H9 (cell line): ENCODE measurements around the gene PHTF2. TPM values are rescaled to one million over a fixed set of nuclear protein-coding genes. Genes with fewer than 3 reads are reported as not detected.

Experiments used
- DNase-seq: peaks from one replicate; pipeline ENCODE4 v3.0.0-alpha.2; 2017
- H2AFZ ChIP-seq: one replicate; pipeline ENCODE4 v1.6.1; 2013; ENCODE audit warnings: mild to moderate bottlenecking, low read length, control low read depth, moderate library complexity
- H2AK5ac ChIP-seq: 2 replicates; pipeline ENCODE4 v1.6.1; 2013; ENCODE audit warnings: low read length, control low read depth, mixed read lengths; ENCODE audit not compliant: insufficient read length
- H2BK120ac ChIP-seq: one replicate; pipeline ENCODE4 v1.6.1; 2013; ENCODE audit warnings: low read depth, mild to moderate bottlenecking, low read length, control low read depth, inconsistent platforms; ENCODE audit not compliant: poor library complexity, severe bottlenecking
- H2BK12ac ChIP-seq: 2 replicates; pipeline ENCODE4 v1.6.1; 2013; ENCODE audit warnings: low read length, control low read depth, mixed read lengths, low read depth; ENCODE audit not compliant: insufficient read length
- H2BK15ac ChIP-seq: 2 replicates; pipeline ENCODE4 v1.6.1; 2013; ENCODE audit warnings: low read depth, low read length, control low read depth
- H2BK20ac ChIP-seq: one replicate; pipeline ENCODE4 v1.6.1; 2013; ENCODE audit warnings: low read depth, mild to moderate bottlenecking, low read length, control low read depth, inconsistent platforms; ENCODE audit not compliant: poor library complexity, severe bottlenecking
- H2BK5ac ChIP-seq: 2 replicates; pipeline ENCODE4 v1.6.1; 2013; ENCODE audit warnings: low read length, control low read depth, mixed read lengths; ENCODE audit not compliant: insufficient read length
- H3K14ac ChIP-seq: 2 replicates; pipeline ENCODE4 v1.6.1; 2013; ENCODE audit warnings: low read length, control low read depth; ENCODE audit not compliant: insufficient read depth
- H3K18ac ChIP-seq: 2 replicates; pipeline ENCODE4 v1.6.1; 2013; ENCODE audit warnings: low read depth, mild to moderate bottlenecking, mixed read lengths, low read length, control low read depth; ENCODE audit not compliant: insufficient read length
- H3K23ac ChIP-seq: 2 replicates; pipeline ENCODE4 v1.6.1; 2013; ENCODE audit warnings: low read length, control low read depth, mixed read lengths, low read depth; ENCODE audit not compliant: insufficient read length
- H3K23me2 ChIP-seq: 2 replicates; pipeline ENCODE4 v1.6.1; 2013; ENCODE audit warnings: low read depth, mild to moderate bottlenecking, mixed read lengths, low read length, control low read depth; ENCODE audit not compliant: insufficient read length, poor library complexity, severe bottlenecking
- H3K27ac ChIP-seq: 2 replicates; pipeline ENCODE4 v1.5.1; 2013; ENCODE audit warnings: low read length, control low read depth, mixed read lengths, low read depth; ENCODE audit not compliant: insufficient read length
- H3K27me3 ChIP-seq: 2 replicates; pipeline ENCODE4 v1.6.1; 2013; ENCODE audit warnings: low read length, control low read depth, inconsistent platforms; ENCODE audit not compliant: insufficient read depth
- H3K4ac ChIP-seq: 2 replicates; pipeline ENCODE4 v1.6.1; 2013; ENCODE audit warnings: low read depth, mild to moderate bottlenecking, control low read depth, inconsistent platforms, low read length, moderate library complexity
- H3K4me1 ChIP-seq: 2 replicates; pipeline ENCODE4 v1.6.1; 2013; ENCODE audit warnings: low read length, control low read depth, inconsistent platforms; ENCODE audit not compliant: insufficient read depth
- H3K4me2 ChIP-seq: 2 replicates; pipeline ENCODE4 v1.6.1; 2013; ENCODE audit warnings: low read length, control low read depth, mixed read lengths; ENCODE audit not compliant: insufficient read length, insufficient read depth
- H3K56ac ChIP-seq: 2 replicates; pipeline ENCODE4 v1.6.1; 2013; ENCODE audit warnings: low read depth, mild to moderate bottlenecking, mixed read lengths, low read length, control low read depth; ENCODE audit not compliant: insufficient read length
- H3K79me1 ChIP-seq: 2 replicates; pipeline ENCODE4 v1.6.1; 2013; ENCODE audit warnings: low read depth, mild to moderate bottlenecking, moderate library complexity, low read length, control low read depth, inconsistent platforms; ENCODE audit not compliant: insufficient read depth, poor library complexity, severe bottlenecking
- H3K79me2 ChIP-seq: 2 replicates; pipeline ENCODE4 v1.6.1; 2013; ENCODE audit warnings: low read length, control low read depth, inconsistent platforms; ENCODE audit not compliant: insufficient read depth
- H3K9ac ChIP-seq: 2 replicates; pipeline ENCODE4 v1.6.1; 2013; ENCODE audit warnings: low read length, control low read depth, mixed read lengths; ENCODE audit not compliant: insufficient read length; ENCODE audit errors: extremely low read depth
- H3K9me3 ChIP-seq: one replicate; pipeline ENCODE4 v1.6.1; 2013; ENCODE audit warnings: low read depth, low read length, inconsistent platforms; ENCODE audit not compliant: control insufficient read depth
- H3T11ph ChIP-seq: one replicate; pipeline ENCODE4 v1.6.1; 2013; ENCODE audit warnings: mild to moderate bottlenecking, low read length, control low read depth, inconsistent platforms
- H4K20me1 ChIP-seq: one replicate; pipeline ENCODE4 v1.6.1; 2013; ENCODE audit not compliant: control insufficient read depth, insufficient read length, insufficient read depth
- H4K5ac ChIP-seq: 2 replicates; pipeline ENCODE4 v1.6.1; 2013; ENCODE audit warnings: low read depth, mild to moderate bottlenecking, mixed read lengths, low read length, control low read depth; ENCODE audit not compliant: insufficient read length
- H4K8ac ChIP-seq: replicated peaks from 2 replicates; pipeline ENCODE4 v1.6.1; 2013; ENCODE audit warnings: low read length, control low read depth, mixed read lengths, low read depth; ENCODE audit not compliant: insufficient read length
- H4K91ac ChIP-seq: 2 replicates; pipeline ENCODE4 v1.6.1; 2013; ENCODE audit warnings: low read depth, mild to moderate bottlenecking, moderate library complexity, mixed read lengths, low read length, control low read depth; ENCODE audit not compliant: insufficient read length
- H3K27ac Mint-ChIP-seq, 3 experiments: 2 replicates in 2 of 3; 3 replicates in 1 of 3; pipeline ENCODE4 v1.8.0; 2020 to 2021; ENCODE audit warnings: mixed read lengths in 3 of 3, mild to moderate bottlenecking in 1 of 3, moderate library complexity in 1 of 3
- H3K27me3 Mint-ChIP-seq: 2 replicates; pipeline ENCODE4 v1.8.0; 2021; ENCODE audit warnings: low read depth, mild to moderate bottlenecking, moderate library complexity, mixed read lengths
- H3K36me3 Mint-ChIP-seq, 3 experiments: 2 replicates in 2 of 3; 3 replicates in 1 of 3; pipeline ENCODE4 v1.8.0; 2020 to 2021; ENCODE audit warnings: low read depth in 3 of 3, mixed read lengths in 3 of 3; ENCODE audit not compliant: insufficient read depth in 1 of 3
- H3K4me1 Mint-ChIP-seq, 2 experiments: 2 replicates each; pipeline ENCODE4 v1.8.0; 2020; ENCODE audit warnings: mixed read lengths in 2 of 2
- H3K4me3 Mint-ChIP-seq, 2 experiments: 2 replicates in 1 of 2; 3 replicates in 1 of 2; pipeline ENCODE4 v1.8.0; 2020 to 2021; ENCODE audit warnings: mild to moderate bottlenecking in 2 of 2, mixed read lengths in 2 of 2, moderate library complexity in 1 of 2
- H3K9me3 Mint-ChIP-seq, 2 experiments: 2 replicates in 1 of 2; 3 replicates in 1 of 2; pipeline ENCODE4 v1.8.0; 2020; ENCODE audit warnings: mild to moderate bottlenecking in 2 of 2, mixed read lengths in 2 of 2, moderate library complexity in 1 of 2
- WGBS: extraction: QIAGEN DNeasy Blood & Tissue Kit; methylation state at CpG from one replicate; pipeline ENCODE4 v1.1.7; 2013; ENCODE audit warnings: missing lambda C conversion rate, low lambda C conversion rate, mixed read lengths; ENCODE audit not compliant: insufficient read length; ENCODE audit errors: extremely low coverage; 5-methylcytosine and 5-hydroxymethylcytosine counted together
- total RNA-seq: library from RNA; stranded (reverse); gene quantifications from 2 replicates; pipeline ENCODE4 v1.2.1, GENCODE V29; 2021
- TF ChIP-seq, protein P1 (sequence below): fragments of 200-600 bp; sonication (generic); conservative IDR thresholded peaks from 3 replicates; pipeline ENCODE4 v1.8.0; 2021; ENCODE audit warnings: antibody characterized with exemption, mild to moderate bottlenecking

PHTF2 gene
- total RNA-seq, 1 experiment from 2014 or later, result 16.2 TPM

- H3K56ac ChIP-seq, result no peak overlapping the region
- Mint-ChIP-seq H3K36me3 (no peaks in the 10 kb centered on the region), H3K4me3 (no peak overlapping the region), H3K27me3 (no peaks in the 10 kb centered on the region), H3K27ac (peak overlapping the region in 1 of 3 experiments; percentile 22; a peak in 2 of 7 replicates), H3K4me1 (peaks cover 7 to 9% of the 10 kb centered on the region in 2 experiments), H3K9me3 (no peaks in the 10 kb centered on the region)
- no peak overlapping the region for H3K23ac ChIP-seq
- no peak overlapping the region for H3K27ac ChIP-seq
- no peaks in the 10 kb centered on the region for H3K79me1 ChIP-seq
- no peak overlapping the region for H2AFZ ChIP-seq
- TF ChIP-seq, protein P1, sequence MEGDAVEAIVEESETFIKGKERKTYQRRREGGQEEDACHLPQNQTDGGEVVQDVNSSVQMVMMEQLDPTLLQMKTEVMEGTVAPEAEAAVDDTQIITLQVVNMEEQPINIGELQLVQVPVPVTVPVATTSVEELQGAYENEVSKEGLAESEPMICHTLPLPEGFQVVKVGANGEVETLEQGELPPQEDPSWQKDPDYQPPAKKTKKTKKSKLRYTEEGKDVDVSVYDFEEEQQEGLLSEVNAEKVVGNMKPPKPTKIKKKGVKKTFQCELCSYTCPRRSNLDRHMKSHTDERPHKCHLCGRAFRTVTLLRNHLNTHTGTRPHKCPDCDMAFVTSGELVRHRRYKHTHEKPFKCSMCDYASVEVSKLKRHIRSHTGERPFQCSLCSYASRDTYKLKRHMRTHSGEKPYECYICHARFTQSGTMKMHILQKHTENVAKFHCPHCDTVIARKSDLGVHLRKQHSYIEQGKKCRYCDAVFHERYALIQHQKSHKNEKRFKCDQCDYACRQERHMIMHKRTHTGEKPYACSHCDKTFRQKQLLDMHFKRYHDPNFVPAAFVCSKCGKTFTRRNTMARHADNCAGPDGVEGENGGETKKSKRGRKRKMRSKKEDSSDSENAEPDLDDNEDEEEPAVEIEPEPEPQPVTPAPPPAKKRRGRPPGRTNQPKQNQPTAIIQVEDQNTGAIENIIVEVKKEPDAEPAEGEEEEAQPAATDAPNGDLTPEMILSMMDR, result no peak
- no peak overlapping the region for H2BK120ac ChIP-seq
- no peak overlapping the region for H4K5ac ChIP-seq
- peaks cover 4% of the 10 kb centered on the region for H3K4me1 ChIP-seq
- no peak overlapping the region for H3K18ac ChIP-seq
- no peaks in the 10 kb centered on the region for H4K20me1 ChIP-seq
- no peak overlapping the region for H3K4ac ChIP-seq
- no peak overlapping the region for H4K8ac ChIP-seq
- H2BK12ac ChIP-seq, result no peak overlapping the region
- no CpG with 5 or more reads among the region's 3 CpGs for WGBS
- no peak for DNase-seq
- no peak overlapping the region for H2AK5ac ChIP-seq
- no peak overlapping the region for H3K4me2 ChIP-seq
- no peaks in the 10 kb centered on the region for H3K23me2 ChIP-seq
- H3K79me2 ChIP-seq, result no peaks in the 10 kb centered on the region
- H2BK15ac ChIP-seq, result no peak overlapping the region
- no peak overlapping the region for H3K14ac ChIP-seq
- no peak overlapping the region for H3T11ph ChIP-seq
- H4K91ac ChIP-seq, result no peak overlapping the region
- no peak overlapping the region for H2BK5ac ChIP-seq
- H2BK20ac ChIP-seq, result no peak overlapping the region
- H3K9me3 ChIP-seq, result no peaks in the 10 kb centered on the region
- H3K9ac ChIP-seq, result no peak overlapping the region
- no peaks in the 10 kb centered on the region for H3K27me3 ChIP-seq
Measured at GRCh38 chr7:77933394-77933793, 134.8 kb downstream of the PHTF2 start.
